HG03045 (cell line): ENCODE data around the gene MYZAP.

Source experiments
- ATAC-seq: cut with Tn5 transposase; IDR thresholded peaks from one replicate; pipeline ENCODE4 v1.9.1; 2021; ENCODE audit warnings: mild to moderate bottlenecking, moderate library complexity; ENCODE audit not compliant: unreplicated experiment

MYZAP gene

DNA sequence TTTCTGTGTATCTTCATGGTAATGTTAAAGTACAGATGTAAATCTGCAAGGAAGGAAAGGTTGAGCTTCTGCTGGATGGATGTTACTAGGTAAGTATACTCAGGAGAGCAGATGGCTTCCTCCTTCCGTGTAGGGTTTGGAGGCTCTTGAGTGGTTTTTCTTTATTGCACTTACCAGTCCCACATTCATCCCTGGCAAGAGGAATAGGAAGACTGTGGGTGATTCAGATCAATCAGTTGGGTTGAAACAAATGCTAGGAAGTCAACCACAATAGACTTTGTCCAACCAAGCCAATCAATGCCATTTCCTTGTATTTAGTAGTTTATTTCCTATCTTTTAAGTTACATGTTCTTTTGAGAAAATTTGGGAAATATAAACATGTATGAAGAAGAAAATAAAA, 26.6 kb downstream of the MYZAP start:
- no peak for ATAC-seq

DNA sequence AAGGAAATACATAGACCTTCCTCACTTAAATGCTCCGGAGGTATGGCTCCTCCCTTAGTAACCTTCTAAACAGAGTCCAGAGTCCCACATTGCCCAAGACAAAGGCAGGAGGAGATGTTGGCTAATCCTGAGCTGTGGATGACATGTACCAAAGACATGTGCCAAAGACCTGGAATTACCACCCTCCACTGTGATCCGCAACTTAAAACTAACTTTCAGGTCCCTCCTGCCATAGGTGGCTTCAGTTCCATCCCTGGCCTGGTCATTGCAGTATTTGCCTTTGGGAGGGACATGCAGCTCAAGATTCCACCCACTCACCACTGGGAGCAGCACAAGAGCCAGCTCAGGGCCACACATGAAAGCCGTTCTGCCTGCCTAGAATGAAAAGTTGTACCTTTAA, 28.0 kb downstream of the MYZAP start:
- ATAC-seq, result no peak

DNA sequence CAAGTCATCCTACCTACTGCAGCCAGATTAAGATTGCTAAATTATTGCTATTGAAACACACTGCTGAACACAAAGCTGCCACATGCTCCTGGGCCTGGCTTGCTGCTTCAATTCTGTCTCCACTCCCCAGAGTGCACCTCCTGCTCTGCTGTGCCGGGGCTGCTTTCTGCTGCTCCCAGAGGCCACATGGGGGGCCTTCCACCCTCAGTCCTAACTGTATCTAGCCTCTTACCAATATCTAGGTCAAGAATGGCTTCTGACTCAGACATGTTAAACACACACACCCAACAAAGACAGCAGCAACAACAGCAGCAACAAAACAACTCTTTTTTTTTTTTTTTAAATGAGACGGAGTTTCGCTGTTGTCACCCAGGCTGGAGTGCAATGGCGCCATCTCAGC, 33.0 kb downstream of the MYZAP start:
- no peak for ATAC-seq

DNA sequence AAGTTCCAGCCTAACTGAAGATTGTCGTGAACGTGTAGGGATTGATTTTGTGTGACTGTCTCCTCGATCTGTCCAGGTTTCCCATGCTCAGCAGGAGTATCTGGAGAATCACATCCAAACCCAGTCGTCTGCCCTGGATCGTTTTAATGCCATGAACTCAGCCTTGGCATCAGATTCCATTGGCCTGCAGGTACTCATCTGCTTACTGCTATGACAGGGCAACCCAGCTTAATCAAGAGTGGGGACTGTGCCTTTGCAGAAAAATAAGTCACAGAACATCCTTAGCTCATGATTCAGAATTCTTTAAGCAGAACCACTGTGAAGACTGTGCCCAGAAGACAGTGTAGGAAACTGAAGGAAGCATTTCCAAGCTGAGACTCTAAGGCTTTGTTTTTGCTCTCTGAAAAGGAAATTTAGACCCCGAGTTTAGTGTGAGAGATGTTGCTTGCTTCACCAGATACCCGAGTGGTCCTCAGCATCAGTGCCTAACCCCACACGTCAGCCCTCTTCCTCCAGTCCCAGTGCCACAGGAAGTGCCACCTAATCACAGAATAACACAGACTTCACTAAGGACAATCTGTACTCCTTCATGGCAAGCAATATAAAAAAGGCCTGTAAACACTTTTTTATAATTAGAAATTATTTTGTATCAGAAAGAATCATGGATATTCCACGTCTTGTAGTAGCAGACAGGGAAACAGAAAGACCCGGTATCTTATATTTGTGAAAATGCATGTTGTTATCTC, 34.2 kb downstream of the MYZAP start:
- no peak for ATAC-seq

DNA sequence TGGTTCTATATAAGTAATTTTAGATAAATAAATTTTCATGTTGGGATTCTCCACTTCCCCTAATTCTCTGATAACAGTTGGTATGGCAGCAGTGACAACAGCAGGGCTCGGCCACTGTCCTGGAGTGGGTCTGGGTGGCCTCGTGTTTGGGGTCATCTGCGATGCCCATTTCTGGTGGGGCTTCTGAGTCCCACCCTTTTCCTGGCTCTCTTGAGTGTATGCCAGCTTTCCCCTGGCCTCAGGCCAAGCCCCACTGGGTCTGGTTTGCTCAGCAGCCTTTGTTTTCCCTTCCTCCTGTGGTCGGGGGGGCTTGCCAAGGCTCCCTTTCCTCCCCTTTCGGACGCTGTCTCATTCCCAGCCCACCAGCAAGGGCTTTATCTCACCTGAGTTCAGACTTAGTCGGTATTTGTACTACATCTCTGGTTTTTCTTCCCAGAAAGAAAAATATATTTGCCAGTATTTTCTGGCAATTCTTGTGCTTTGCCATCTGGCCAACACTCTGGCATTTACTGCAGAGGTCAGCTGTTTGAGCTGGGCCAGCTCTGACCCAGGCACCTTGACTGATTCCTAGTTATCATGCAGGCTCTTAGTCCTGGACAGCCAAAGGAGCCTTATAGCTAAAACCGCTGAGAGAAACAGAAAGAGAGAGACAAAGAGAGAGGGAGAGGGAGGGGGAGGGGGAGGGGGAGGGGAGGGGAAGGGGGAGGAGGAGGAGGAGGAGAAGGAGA, 35.2 kb downstream of the MYZAP start:
- no peak for ATAC-seq

DNA sequence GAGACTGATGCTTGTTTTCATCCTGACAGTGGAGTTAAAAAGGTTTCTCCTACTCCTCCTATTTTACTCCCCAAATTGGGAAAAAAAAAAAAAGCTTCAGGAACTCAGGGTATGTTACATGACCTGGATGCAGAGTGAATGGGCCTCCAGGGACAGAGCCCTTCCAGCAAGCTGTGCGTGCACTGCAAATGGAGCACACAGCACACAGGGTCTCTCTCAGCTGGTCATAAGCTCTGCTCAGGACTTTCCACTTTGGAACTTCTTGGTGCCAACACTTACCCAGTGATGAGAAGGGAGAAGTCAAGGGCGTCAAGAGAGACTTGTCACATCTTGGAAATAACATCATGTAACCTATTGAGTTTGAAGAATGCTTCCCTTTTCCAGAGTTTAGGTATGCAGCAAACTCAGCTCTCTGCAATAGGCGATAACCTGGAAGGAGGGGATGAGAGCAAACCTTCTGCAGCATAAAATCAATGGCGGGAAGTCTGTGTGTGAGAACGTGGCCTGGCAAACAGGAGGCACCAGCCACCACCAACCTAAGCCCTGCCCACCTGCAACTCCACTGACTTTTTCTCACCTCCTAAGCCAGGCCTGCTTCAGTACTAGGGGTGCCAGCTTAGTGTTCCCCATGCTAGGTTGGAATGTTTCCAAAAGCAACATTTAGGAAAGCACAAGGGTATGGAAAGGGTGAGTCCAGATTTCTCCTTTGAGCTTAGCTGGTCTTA, 39.8 kb downstream of the MYZAP start:
- ATAC-seq, result no peak

DNA sequence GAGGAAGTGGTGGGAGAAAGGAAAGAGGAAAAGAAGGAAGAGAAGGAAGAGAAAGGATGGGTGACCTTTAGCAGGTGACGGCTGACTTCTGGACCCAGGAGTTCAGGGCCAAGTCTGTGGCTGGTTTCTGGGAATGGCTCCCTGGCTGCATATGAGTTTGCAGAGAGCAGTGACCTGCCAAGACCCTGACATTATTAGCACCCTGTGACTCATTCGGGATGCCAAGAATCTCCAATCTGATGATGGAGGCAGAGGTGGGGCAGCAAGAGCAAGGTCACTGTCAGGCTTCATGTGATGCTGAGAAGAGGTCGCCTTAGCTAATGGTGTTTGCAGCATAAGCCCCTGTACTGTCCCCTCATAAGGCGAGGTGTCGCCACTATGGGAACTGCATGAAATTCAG, 42.6 kb downstream of the MYZAP start:
- ATAC-seq, result no peak

DNA sequence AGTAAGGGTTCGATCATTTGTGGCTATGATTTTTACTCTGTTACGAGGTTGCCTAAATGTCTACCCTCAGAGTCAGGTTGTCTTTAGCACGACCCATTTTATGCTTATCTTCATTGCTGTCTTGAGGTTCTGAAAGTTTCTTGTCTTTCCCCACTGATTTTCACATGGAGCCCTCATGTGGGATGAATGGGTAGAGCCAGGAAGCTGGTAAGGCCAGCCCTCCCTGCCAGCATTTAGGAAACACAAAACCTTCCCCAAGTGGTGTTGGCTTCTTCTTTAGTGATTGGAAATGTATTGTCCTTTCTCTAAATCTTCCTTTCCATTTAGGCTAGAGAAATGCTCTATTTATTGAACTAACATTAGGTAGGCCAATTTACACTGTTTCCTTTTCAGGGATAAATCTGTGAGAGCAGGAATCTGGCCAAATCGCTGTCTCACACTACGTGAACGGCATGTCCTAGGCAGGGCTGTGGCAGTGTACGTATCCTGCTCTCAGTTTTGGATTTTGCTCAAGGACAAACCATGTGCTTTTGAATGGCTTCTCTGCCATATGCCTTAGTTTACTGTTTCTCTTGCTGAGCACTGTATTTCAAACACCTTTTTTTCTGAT, 43.7 kb downstream of the MYZAP start:
- no peak for ATAC-seq

DNA sequence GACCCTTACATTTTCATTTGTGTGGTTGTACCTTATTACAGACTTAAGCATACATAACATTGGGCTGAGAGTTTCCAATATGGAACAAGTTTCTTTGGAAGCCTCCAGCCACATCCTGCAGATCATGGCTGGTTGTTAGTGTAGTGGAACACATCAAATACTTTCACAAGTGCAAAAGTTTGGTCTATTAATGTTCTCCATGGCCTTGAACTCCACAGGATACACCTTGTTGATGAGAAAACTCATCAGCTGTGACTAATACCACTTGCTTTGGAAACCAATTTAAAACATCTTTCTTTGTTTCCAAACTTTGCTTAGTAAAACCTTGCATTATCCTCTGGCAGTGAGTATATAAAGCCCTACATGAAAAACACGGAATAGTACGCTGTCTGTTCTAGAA, 46.1 kb downstream of the MYZAP start:
- no peak for ATAC-seq

DNA sequence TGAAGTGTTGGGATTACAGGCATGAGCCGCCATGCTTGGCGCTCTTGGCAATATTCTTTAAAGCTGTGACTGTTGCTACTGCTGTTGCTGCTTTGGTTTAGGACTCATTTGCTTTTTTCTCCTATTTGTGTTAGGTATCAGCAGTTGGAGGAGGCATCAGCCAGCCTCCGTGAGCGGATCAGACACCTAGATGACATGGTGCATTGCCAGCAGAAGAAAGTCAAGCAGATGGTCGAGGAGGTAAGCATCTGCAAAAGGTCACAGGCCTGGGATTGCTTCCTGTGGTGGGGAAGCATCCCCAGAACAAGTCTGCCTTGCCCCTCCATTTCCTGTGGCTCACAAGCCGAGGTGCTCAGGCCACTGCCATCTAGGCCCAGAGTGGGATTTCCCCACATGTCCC, 47.6 kb downstream of the MYZAP start:
- no peak for ATAC-seq

DNA sequence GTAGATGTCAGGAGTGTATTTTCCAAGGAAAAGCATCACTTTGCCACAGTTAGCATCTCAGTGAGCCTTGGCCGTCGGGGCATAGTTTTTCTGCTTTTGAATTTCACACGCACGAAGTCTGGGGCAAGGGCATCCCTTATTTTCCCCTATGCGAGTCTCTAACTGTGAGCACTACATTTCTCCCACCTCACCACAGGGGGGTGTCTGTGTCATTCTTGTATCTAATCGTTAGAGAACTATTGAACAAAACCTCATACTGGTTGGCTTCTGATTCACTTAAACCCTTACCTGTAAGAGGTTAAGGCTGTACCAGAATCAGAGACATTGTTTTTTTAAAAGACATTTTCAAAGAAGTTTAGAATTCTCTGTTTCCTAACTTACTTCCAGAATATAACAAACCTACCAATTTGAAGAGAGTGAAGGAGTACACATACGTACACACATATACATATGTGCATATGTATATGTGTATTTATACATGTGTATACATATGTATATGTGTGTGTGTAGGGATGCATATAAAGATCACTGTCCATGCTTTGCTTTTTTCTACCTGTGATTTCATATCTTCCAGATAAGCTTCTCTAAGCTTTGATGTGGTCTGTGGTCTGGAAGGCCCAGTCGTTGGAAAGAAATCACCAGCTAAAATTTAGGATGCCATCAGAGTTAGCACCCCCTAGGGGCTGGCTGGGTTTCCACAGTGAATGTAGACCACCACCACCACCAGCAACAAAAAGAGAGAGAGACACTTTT, 49.4 kb downstream of the MYZAP start:
- ATAC-seq, result no peak

DNA sequence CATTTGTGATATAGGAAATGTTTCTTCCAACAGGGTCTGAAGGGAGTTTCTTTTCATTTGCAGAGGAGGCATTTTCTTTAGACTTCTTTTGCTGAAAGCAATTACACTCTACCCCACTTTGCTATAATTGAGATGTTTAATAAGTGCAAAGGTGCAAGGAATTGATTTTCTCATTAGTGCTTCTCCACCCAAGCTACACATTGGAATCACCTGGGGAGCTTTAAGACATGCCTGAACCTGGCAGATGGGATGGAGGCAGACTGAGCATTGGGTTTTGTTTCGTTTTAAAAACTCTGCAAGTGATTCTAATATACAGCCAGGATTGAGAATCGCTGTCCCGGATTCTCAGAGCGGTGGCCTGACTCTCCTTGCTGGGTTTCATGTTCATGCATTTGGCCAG, 52.1 kb downstream of the MYZAP start:
- no peak for ATAC-seq

DNA sequence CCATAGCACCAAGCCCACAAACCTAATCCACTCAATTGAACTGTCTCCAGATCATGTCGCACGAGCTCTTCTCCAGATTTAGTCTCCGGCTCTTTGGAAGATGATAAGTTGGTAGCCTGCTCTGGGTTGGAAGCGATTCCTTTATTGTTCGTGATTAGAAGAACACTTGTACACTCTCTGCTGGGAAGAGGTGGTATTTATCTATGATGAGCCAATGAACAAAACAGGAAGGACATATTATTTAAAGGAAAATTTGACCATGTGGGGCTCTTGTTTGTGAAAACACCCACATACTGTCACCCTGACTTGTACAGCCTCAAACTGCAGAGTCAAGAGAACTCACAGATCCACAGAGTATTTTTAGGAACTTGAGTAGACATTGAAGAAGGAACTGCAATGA, 54.4 kb downstream of the MYZAP start:
- no peak for ATAC-seq

DNA sequence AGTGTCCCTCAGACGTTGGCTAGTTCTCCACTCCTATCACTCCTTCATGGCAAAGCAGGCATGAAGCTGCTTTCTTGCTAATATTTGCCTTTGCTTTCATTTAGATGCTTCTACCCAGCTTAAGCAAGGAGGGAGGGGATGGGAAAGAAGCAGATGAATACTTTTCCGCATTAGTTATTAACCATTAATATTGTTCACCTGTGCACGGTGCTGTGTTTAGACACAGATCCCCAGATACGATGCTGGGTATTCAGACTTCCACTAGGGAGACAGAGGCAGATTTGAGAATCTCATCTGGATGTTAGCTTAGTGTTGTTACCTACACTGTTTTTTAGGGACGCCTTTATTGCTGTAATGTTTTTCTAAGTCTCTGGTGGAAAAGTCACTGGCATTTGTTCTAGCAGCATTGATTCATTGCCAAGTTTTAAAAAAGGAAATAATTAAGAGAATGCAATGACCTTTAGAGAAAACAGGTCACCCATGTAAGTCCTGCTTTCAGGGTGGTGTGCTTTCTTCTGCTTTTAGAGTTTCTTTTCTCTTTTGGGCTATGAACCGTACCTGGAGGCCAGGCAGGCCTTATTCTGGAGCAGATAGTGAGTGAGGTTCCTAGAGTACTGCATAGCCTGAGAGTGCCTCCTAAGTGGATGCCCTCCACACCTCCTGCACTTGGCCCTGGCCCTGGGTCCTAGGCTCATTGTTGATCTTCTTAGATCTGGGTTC, 55.5 kb downstream of the MYZAP start:
- no peak for ATAC-seq

DNA sequence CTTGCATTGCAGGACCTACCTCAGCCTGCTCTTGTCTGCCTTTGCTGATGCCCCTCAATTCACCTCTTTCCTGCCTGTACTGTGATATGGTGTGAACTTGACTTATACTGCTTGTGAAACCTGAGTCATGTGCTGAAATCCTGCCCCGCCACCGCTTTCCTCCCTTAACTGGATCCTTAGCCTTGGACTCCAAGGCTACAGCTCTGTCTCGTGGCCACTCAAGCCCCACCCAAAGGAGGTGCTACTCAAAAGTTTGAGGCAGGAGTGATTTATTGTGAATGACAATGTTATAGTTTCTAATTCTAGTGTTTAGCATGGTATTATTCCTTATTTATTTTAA, 56.1 kb downstream of the MYZAP start:
- ATAC-seq, result no peak

DNA sequence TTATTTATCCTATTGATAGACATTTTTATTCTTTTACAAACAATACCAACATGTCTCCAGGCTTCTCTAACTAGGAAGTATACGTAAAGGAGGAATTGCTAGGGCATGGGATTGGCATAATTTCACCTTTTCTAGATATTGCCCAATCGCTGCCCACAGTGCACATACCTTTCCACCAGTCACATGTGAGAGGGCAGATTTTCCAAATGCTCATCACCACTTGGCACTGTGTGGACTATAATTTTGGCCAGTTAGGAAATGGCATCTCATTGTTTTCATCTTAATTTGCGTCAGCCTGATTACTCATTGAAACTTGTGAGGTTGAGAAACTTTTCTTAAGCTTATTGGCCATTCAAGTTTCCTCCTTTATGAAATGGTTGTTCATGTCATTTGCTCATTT, 57.4 kb downstream of the MYZAP start:
- no peak for ATAC-seq

DNA sequence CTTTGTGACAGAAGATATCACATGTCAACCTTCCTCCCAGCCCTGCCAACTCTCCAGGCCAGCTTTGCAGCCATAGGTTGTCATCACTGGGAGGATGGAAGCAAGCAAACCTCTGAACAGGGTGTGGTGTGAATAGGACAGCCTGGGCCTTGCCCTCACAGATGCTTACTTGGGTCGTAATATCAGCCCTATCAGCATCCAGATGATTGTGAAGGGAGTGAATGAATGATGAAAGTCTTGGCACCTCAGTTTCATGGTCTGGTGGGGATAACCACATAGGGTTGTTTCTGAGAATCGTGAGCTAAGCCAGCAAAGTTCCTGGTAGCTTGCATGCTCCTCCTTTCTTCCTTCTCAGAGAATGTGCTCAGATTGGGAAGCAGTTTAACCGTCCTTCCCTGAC, 59.7 kb downstream of the MYZAP start:
- no peak for ATAC-seq

DNA sequence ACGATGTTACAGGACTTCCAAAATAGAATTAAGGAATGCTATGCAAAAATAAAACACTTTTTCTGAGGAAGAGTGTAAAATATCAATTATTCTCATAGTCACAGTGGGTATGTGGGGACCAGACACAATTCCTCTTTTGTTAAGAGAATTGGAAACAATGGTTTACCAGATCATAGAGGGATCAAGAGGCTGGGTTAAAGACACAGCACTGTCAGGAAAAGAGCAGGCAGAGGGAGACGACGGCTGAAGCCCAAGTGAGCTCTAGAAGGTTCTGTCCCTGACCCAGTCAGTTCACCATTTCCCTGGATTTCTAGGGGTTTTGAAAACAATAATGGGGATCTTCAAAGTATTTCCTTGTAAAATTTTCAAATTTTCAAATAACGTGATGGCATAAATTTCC, 60.8 kb downstream of the MYZAP start:
- ATAC-seq, result no peak

DNA sequence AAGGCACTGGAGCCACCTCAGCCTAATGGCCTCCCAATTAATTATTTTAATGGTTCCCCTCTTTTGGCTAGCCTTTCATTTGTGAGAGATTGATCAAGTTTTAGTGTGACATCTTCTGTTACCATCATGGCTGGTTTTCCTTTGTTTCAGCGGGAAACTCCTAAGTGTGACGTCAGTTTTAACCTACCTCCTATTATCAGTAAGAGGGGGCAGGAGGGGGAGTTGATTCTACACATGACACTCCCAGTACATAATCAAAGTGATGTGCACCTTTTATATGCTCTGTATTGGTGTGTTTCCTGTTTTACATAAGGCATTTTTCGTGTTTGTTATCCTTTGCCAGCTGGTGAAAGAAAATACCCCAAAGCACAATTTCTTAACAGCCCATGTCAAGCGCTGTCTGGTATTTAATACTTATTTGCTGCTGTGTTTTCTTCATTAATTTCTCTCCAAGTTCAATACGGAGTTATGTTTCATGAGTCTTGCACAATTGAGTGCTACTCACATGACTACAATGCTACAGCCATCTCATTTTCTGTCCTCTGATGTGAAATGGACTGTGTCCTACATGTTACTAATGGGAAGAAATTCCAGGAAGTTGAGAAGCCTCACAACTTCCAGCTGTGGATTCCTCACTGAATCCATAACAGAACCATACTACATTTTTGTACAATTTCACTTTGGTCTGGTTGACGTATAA, 62.6 kb downstream of the MYZAP start:
- no peak for ATAC-seq

DNA sequence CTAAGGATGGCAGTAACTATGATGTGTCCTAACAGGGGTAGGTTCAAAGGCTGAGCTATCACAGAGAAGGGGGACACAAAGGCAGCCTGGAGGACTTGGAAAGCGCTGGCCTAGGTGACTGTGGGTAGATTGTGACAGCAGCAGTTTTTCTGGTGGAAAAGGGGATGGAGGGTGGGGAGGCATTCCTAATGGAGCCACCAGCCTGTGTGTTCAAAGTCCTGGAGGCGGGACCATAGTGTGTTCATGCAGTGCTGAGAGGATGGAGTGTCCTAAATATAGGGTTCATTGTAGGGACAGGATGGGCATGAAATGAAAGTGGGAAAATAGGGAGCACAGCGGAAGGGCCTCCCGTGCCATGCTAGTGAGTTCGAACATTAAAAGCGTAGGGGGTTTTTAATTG, 63.3 kb downstream of the MYZAP start:
- ATAC-seq, result no peak
